Measurements from ENCODE around the gene SIT1. TPM values are rescaled to one million over a fixed set of nuclear protein-coding genes. Genes with fewer than 3 reads are reported as not detected.
A peak's percentile ranks its signal among the peaks of the same experiment; 100 is the strongest.

The SIT1 gene
- polyA plus RNA-seq, 2 of the 4 experiments (the other 2 are of a cell fraction): not detected

DNA sequence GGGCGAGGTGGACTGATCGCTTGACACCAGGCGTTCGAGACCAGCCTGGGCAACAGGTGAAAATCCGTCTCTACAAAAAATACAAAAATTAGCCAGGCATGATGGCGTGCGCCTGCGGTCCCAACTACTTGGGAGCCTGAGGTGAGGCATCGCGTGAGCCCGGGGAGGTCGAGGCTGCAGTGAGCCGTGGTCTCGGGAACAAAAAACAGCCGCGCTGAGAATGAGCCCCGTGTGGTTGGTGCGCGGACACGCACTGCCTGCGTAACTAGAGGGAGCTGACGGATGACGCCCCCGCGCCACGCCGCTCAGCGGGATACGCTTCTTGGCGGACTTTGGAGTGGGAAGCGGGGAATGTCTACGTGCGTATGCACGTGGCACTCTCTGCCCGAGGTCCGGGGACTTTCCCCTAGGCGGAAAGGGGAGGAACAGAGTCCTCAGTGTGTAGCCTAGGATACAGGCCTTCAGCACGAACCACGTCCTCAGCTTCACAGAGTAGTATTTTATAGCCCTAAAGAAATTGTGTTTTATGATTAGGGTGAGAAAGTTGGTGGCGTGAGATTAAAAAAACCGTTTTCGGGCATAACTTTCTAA is 6.9 kb upstream of the SIT1 start, which contains the start of gene RMRP:
Gene RMRP, minus strand, starts transcription at position 474 of the 591 bp plus-strand sequence.
- ATAC-seq: peak; percentile 89 to 95
- Histone ChIP-seq H3K4me2 (peak within 1 kb of the TSS; percentile 83), H3K4me3 (peak within 1 kb of the TSS; percentile 68), H3K4me1 (peaks cover 26% of the 10 kb centered on the region), H3K27ac (peak within 1 kb of the TSS; percentile 93 to 98), H3K9me3 (no peaks in the 10 kb centered on the region)
- POLR2A ChIA-PET: interaction anchor here (0.5 to 3.1 kb wide), 13 partner anchors 10 to 578 kb away, joined by 3 to 38 read pairs (median 5); partner anchors contain the start of genes CREB3, FANCG, GBA2 and RGP1
- CTCF ChIA-PET: interaction anchor here (0.6 to 21.5 kb wide), 20 partner anchors 10 to 288 kb away, joined by 3 to 498 read pairs (median 6); partner anchors contain the start of genes CA9, CREB3, MSMP and SPAG8
- under 1% methylated on average over 42 of the region's 42 CpGs for WGBS (ENCODE audit: missing lambda C conversion rate)
- peak; percentile 74 for FAIRE-seq
- peak; percentile 87 for TF ChIP-seq SREBF2 (IDR thresholded peaks at IDR 0.05)
- TF ChIP-seq BHLHE40 (IDR thresholded peaks at IDR 0.05; ENCODE audit: low read depth, low read length): peak; percentile 95
- peak; percentile 27; the same call in 1 of the 2 replicates for TF ChIP-seq TP53 (CRISPR knock-in tag; IDR thresholded peaks at IDR 0.05)
- TF ChIP-seq RAD21 (conservative IDR thresholded peaks at IDR 0.05 in 1 of 2, IDR thresholded peaks at IDR 0.05 in 1 of 2): peak in 1 of 2 experiments; percentile 34; a peak in 4 of 5 replicates
- no peak for TF ChIP-seq CBX2 (IDR thresholded peaks at IDR 0.05; ENCODE audit: borderline replicate concordance, low read depth)
- TF ChIP-seq ZC3H11A (IDR thresholded peaks at IDR 0.05): no peak
- peak in 1 of 2 experiments; percentile 43; a peak in 1 of 4 replicates for TF ChIP-seq CEBPB (IDR thresholded peaks at IDR 0.05)
- TF ChIP-seq, protein P1, sequence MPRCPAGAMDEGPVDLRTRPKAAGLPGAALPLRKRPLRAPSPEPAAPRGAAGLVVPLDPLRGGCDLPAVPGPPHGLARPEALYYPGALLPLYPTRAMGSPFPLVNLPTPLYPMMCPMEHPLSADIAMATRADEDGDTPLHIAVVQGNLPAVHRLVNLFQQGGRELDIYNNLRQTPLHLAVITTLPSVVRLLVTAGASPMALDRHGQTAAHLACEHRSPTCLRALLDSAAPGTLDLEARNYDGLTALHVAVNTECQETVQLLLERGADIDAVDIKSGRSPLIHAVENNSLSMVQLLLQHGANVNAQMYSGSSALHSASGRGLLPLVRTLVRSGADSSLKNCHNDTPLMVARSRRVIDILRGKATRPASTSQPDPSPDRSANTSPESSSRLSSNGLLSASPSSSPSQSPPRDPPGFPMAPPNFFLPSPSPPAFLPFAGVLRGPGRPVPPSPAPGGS (IDR thresholded peaks at IDR 0.05): peak; percentile 51; the same call in 1 of the 3 replicates
- TF ChIP-seq HDAC2 (IDR thresholded peaks at IDR 0.05): no peak
- TF ChIP-seq, protein P2, sequence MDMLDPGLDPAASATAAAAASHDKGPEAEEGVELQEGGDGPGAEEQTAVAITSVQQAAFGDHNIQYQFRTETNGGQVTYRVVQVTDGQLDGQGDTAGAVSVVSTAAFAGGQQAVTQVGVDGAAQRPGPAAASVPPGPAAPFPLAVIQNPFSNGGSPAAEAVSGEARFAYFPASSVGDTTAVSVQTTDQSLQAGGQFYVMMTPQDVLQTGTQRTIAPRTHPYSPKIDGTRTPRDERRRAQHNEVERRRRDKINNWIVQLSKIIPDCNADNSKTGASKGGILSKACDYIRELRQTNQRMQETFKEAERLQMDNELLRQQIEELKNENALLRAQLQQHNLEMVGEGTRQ (IDR thresholded peaks at IDR 0.05): peak; percentile 75
- no peak for TF ChIP-seq POLR2A (IDR thresholded peaks at IDR 0.05; ENCODE audit: low read length)
- 0 out of 2 replicates have a peak, but pooled peaks have one; percentile 43 for TF ChIP-seq RNF2 (IDR thresholded peaks at IDR 0.05; ENCODE audit: borderline replicate concordance, low read depth)
- no peak for TF ChIP-seq FOSL2 (IDR thresholded peaks at IDR 0.05)
- TF ChIP-seq FOSL2 (CRISPR knock-in tag; IDR thresholded peaks at IDR 0.05): peak; percentile 64
- peak; percentile 24; the same call in 1 of the 2 replicates for TF ChIP-seq GATA3 (IDR thresholded peaks at IDR 0.05; ENCODE audit: borderline replicate concordance)
- no peak for TF ChIP-seq ZSCAN20 (CRISPR knock-in tag; IDR thresholded peaks at IDR 0.05)
- peak; percentile 98 for TF ChIP-seq MYC (IDR thresholded peaks at IDR 0.05; ENCODE audit: borderline replicate concordance, low read length)
- TF ChIP-seq JUN (IDR thresholded peaks at IDR 0.05): peak in 1 of 2 experiments; percentile 32; a peak in 1 of 5 replicates
- TF ChIP-seq NPAS2 (CRISPR knock-in tag; IDR thresholded peaks at IDR 0.05; ENCODE audit: borderline replicate concordance): peak; percentile 95
- TF ChIP-seq SMC3 (IDR thresholded peaks at IDR 0.05): peak; percentile 42
- TF ChIP-seq, protein P3, sequence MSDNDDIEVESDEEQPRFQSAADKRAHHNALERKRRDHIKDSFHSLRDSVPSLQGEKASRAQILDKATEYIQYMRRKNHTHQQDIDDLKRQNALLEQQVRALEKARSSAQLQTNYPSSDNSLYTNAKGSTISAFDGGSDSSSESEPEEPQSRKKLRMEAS (IDR thresholded peaks at IDR 0.05): peak; percentile 99
- TF ChIP-seq, protein P4, sequence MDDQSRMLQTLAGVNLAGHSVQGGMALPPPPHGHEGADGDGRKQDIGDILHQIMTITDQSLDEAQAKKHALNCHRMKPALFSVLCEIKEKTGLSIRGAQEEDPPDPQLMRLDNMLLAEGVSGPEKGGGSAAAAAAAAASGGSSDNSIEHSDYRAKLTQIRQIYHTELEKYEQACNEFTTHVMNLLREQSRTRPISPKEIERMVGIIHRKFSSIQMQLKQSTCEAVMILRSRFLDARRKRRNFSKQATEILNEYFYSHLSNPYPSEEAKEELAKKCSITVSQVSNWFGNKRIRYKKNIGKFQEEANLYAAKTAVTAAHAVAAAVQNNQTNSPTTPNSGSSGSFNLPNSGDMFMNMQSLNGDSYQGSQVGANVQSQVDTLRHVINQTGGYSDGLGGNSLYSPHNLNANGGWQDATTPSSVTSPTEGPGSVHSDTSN (IDR thresholded peaks at IDR 0.05): peak; percentile 63; the same call in 1 of the 2 replicates
- no peak; the same call in 1 of the 2 replicates for TF ChIP-seq HOXB13 (CRISPR knock-in tag; IDR thresholded peaks at IDR 0.05; ENCODE audit: low read depth)
- TF ChIP-seq, protein P5, sequence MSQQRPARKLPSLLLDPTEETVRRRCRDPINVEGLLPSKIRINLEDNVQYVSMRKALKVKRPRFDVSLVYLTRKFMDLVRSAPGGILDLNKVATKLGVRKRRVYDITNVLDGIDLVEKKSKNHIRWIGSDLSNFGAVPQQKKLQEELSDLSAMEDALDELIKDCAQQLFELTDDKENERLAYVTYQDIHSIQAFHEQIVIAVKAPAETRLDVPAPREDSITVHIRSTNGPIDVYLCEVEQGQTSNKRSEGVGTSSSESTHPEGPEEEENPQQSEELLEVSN (IDR thresholded peaks at IDR 0.05; ENCODE audit: borderline replicate concordance, low read depth): peak; percentile 96
- peak; percentile 98 to 100 for DNase-seq (ENCODE audit: low read depth in 1 of 2, low spot score in 1 of 2)
